Stimulated activated CD8-positive, alpha-beta memory T cell treated with anti-CD3 and anti-CD28 coated beads, Interleukin-12 subunit alpha, Interleukin-12 subunit beta, amount 100 ng/mL, for 24 hours (primary cell): ENCODE measurements around the gene FRRS1.

Experiments
- DNase-seq: peaks from one replicate; pipeline ENCODE4 v3.0.0-alpha.2; 2020; ENCODE audit errors: extremely low read depth

Gene FRRS1

GRCh38 chr1:99676876-99677275 lies 89.6 kb downstream of the FRRS1 start:
- no peak for DNase-seq

DNA sequence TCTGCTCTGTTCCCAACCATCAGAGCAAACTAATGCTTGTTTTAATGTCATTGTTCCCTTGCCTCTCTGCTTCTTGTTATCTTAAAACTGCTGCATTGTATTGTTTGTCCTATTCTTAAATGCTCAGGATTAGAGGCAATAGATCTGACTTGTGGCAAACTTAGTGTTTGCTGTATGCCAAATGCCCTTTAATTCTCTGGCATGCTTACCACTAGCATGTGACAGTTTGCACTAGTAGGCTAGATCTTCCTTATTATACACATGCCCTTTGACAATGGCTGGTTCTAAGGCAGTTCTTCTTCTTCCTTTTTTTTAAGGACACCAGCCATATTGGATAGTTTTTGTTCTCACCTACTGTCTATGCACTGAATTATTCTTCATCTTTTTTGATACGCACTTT lies 90.4 kb downstream of the FRRS1 start:
- DNase-seq: no peak

- DNase-seq: no peak
Observed at GRCh38 chr1:99675292-99675691, 91.1 kb downstream of the FRRS1 start.

DNA sequence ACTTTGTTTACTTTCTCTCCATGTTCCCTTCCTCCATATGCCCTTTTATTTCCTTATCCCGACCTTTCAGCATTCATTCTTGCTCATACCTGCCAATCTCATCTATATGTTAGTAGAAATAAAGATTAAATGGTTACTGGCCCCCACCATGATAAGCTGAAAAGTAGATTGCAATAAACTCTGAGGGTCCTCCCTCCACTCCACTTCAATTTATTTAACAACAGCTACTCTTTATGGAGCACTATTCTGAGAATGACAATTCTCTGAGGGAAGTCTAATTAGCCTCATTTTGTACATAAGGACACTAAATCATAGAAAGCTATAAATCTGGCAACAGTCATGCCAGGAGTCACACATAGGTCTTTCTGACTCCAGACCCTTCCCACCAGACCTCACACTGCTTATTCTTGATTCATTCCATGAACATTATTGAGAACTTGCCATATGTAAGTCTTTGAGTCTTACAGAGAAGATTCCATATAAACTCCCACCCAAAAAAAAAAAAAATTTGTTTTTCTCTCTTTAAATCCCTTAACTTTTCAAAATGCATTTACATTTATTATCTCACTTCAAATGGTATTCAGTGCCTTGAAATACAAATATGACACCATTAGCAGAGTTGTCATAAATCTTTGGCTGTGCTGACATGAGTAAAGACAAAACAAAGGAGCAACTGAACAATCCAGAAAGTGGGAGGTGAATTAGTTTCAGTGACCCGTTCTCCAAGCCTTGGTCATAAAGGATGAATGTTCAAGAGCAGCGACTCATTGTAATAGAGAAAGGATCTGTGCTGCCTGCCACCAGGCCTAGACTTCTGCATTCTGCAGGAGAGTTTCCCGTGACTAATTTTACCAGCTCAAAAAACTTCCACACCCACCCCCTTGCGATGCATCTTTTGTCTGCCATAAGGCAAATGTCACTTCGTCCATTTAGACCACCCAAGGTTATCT lies 92.0 kb downstream of the FRRS1 start:
- DNase-seq: no peak

- DNase-seq: no peak
Observed at GRCh38 chr1:99673315-99673714, 93.1 kb downstream of the FRRS1 start.

GRCh38 chr1:99672530-99673213 lies 93.8 kb downstream of the FRRS1 start:
- DNase-seq: no peak

DNA sequence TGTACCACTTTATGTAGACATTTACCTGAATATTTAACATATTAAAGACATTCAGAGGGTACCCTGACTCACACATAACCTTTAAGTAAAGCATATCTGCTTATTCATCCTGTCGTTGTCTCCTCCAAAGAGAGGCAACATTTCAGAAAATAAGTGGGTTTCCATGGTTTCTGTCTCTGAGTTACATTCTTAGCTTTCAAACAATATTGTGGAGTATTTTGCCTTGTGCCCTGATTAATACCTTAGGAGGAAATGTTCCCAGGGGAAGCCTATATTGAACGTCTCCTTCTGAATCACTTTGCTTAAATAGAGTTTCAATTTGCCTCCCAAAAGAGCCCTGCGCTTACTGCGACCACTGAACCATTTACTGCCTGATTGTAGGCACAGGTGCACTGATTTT lies 94.4 kb downstream of the FRRS1 start:
- no peak for DNase-seq

GRCh38 chr1:99670583-99670982 lies 95.9 kb downstream of the FRRS1 start:
- DNase-seq: no peak

DNA sequence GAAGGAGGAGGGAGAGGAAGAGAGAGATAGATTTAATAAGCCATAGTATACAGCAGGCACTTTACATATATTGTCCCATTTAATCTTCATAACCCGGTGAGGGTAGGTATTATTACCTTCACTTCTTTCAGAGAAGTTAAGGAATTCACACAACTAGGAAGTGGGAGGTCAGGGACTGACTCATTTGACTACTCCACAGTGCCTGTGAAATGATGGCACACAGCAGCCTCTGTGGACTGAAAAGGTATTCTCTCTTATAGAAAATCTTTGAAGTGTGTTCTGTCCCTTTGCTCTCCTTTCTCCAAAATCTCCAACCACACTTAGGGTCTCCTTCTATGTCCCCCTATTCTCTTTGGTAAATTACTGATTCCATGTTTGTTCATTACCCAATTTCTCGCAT lies 96.6 kb downstream of the FRRS1 start:
- DNase-seq: no peak

GRCh38 chr1:99669376-99669775 lies 97.1 kb downstream of the FRRS1 start:
- DNase-seq: no peak

DNA sequence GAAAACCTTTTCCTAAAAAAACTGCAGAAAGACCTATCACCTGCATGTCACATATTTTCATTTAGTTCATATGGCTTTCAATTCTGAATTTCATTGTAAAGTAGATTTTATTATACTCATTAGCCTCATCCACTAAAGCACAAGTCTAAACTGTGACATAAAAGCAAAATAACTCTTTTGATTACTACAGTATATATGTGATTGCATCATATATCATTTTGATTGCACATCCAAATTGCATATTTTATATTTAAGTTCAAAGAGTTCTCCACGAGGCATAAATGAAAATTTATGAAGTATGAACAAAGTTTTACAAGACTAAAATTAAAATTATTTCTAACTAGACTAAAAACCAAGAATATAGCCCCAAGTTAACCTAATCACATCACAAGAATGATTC lies 101.2 kb downstream of the FRRS1 start:
- no peak for DNase-seq

DNA sequence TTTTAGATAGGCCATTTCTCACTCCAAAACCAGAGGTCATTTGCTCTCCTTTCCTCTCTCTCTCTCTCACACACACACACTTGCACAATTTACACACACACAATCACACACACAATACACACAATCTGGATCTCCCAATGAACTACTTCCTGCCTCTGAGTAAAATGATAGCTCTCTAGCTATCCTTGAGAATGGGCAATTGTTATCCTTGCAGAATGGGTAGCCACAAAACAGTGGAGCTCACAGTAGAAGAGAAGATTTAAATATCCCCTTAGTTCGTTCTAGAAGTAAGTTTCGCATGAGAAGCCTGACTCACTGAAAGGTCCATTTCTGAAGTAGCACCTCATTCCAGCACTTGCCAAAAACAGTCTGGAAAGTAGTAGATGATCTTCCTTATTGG lies 102.9 kb downstream of the FRRS1 start:
- DNase-seq: no peak

GRCh38 chr1:99662539-99663080 lies 103.8 kb downstream of the FRRS1 start:
- no peak for DNase-seq

GRCh38 chr1:99661780-99662179 lies 104.7 kb downstream of the FRRS1 start:
- DNase-seq: no peak

GRCh38 chr1:99660496-99660895 lies 105.9 kb downstream of the FRRS1 start:
- DNase-seq: no peak

DNA sequence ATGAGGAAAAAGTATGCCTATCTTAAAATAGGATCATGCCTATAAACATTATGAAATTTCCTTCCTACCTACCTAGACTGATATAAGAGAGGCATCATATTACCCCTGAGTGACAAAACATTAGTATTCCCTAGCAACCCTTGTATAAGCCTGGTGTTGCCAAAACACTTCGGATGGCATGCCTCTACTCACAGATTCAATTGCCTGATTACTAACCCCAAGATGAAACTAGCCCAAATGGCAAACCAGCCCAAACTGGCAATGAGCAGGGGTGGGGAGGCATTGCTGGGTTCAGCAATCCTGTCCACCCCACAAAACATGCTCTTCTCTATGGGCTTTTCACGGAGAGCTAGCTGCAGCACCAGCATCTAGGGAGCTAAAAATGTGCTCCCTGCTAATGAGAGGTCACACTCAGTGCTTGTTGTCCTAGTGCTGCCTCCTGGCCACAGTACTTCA lies 106.7 kb downstream of the FRRS1 start:
- no peak for DNase-seq
